GM12878 (cell line): ENCODE data around the gene IL18. TPM values are rescaled to one million over a fixed set of nuclear protein-coding genes. Genes with fewer than 3 reads are reported as not detected.

Experiments
- ATAC-seq: fragments of 200-7000 bp; cut with Tn5 transposase; 3 replicates; pipeline ENCODE4 v1.9.1; 2020; ENCODE audit warnings: mild to moderate bottlenecking, moderate library complexity
- BruUV-seq: library from RNA; stranded (reverse); fragments of 400-500 nt; replicated peaks from 2 replicates; lab custom pipeline; 2021; lab: Mats Ljungman, UMichigan
- CTCF ChIA-PET: fragments of 300-600 bp; sonication (Branson Sonifier 250); formaldehyde crosslinking; extraction: SDS; loops from one replicate; lab custom pipeline; 2021; ENCODE audit warnings: inconsistent platforms; lab: Yijun Ruan, JAX
- POLR2A ChIA-PET: fragments of 350-600 bp; formaldehyde crosslinking; extraction: SDS; loops from one replicate; lab custom pipeline; 2021; ENCODE audit warnings: inconsistent platforms; lab: Charles Lee
- RAD21 ChIA-PET: fragments of 300-600 bp; sonication (Branson Sonifier 250); formaldehyde crosslinking; loops from one replicate; lab custom pipeline; 2023; ENCODE audit warnings: antibody characterized with exemption; ENCODE audit not compliant: unreplicated experiment; lab: Charles Lee
- SMC1A ChIA-PET: fragments of 300-600 bp; sonication (Branson Sonifier 250); formaldehyde crosslinking; loops from one replicate; lab custom pipeline; 2023; ENCODE audit not compliant: unreplicated experiment, uncharacterized antibody; lab: Charles Lee
- DNase-seq: peaks from one replicate; pipeline ENCODE4 v3.0.0-alpha.2; 2011; ENCODE audit warnings: low read depth, low spot score
- FAIRE-seq: peaks from 3 replicates; lab custom pipeline; 2011; peaks lifted over from hg19 to GRCh38; lab: Jason Lieb, UNC
- H2AFZ ChIP-seq: 2 replicates; pipeline ENCODE4 v1.6.0; 2011; ENCODE audit warnings: low read depth, low read length, control low read depth; ENCODE audit not compliant: control insufficient read depth
- H3K27ac ChIP-seq: 2 replicates; pipeline ENCODE4 v1.5.1; 2011; ENCODE audit warnings: control low read depth; ENCODE audit not compliant: control insufficient read depth, insufficient read depth
- H3K27me3 ChIP-seq, 2 experiments: replicated peaks in 1 of 2; 2 replicates each; pipeline versions ENCODE4 v1.6.0 to v1.6.1; 2011; ENCODE audit warnings: low read length in 1 of 2; ENCODE audit not compliant: control insufficient read depth in 2 of 2, insufficient read depth in 2 of 2
- H3K36me3 ChIP-seq, 2 experiments: 2 replicates each; pipeline ENCODE4 v1.5.1; 2011; ENCODE audit warnings: low read length in 1 of 2; ENCODE audit not compliant: control insufficient read depth in 2 of 2, insufficient read depth in 2 of 2
- H3K4me1 ChIP-seq: 2 replicates; pipeline ENCODE4 v1.6.1; 2011; ENCODE audit warnings: mild to moderate bottlenecking, low read length, moderate library complexity, mixed read lengths; ENCODE audit not compliant: control insufficient read depth, insufficient read depth
- H3K4me2 ChIP-seq: 2 replicates; pipeline ENCODE4 v1.6.0; 2011; ENCODE audit warnings: control low read depth; ENCODE audit not compliant: control insufficient read depth, insufficient read depth
- H3K4me3 ChIP-seq: fragments of 200-600 bp; sonication (generic); 2 replicates; pipeline ENCODE4 v1.5.1; 2016
- H3K79me2 ChIP-seq: 2 replicates; pipeline ENCODE4 v1.6.0; 2011; ENCODE audit warnings: low read length; ENCODE audit not compliant: control insufficient read depth, insufficient read depth
- H3K9ac ChIP-seq: 2 replicates; pipeline ENCODE4 v1.8.0; 2011; ENCODE audit warnings: low read length, control low read depth, mixed read lengths; ENCODE audit not compliant: control insufficient read depth, insufficient read depth
- H3K9me3 ChIP-seq: replicated peaks from 3 replicates; pipeline ENCODE4 v1.5.1; 2011; ENCODE audit warnings: mild to moderate bottlenecking, low read length; ENCODE audit not compliant: control insufficient read depth, insufficient read depth
- H4K20me1 ChIP-seq: 2 replicates; pipeline ENCODE4 v1.6.0; 2011; ENCODE audit not compliant: control insufficient read depth, insufficient read depth
- BACH1 ChIP-seq: fragments of 450-650 bp; IDR thresholded peaks from 2 replicates; pipeline ENCODE4 v1.6.1; 2017; ENCODE audit warnings: mild to moderate bottlenecking, borderline replicate concordance
- BMI1 ChIP-seq: fragments of 450-650 bp; IDR thresholded peaks from 2 replicates; pipeline ENCODE4 v1.6.1; 2016; ENCODE audit warnings: mild to moderate bottlenecking, moderate library complexity, borderline replicate concordance
- BRCA1 ChIP-seq: IDR thresholded peaks from 2 replicates; pipeline ENCODE4 v1.6.1; 2011; ENCODE audit warnings: low read depth, low read length, improper control_type of control experiment
- CHD1 ChIP-seq: IDR thresholded peaks from 2 replicates; pipeline ENCODE4 v1.6.1; 2012; ENCODE audit warnings: low read depth, low read length, improper control_type of control experiment
- EP300 ChIP-seq, 2 experiments: fragments of 150-350 bp in 1 of 2; IDR thresholded peaks; 2 replicates each; pipeline ENCODE4 v1.6.1; 2011 to 2012; ENCODE audit warnings: low read depth in 2 of 2, low read length in 2 of 2, borderline replicate concordance in 1 of 2, improper control_type of control experiment in 1 of 2, inconsistent platforms in 1 of 2; ENCODE audit not compliant: control insufficient read depth in 1 of 2
- FOS ChIP-seq: IDR thresholded peaks from 3 replicates; pipeline ENCODE4 v1.6.1; 2011; ENCODE audit warnings: borderline replicate concordance; ENCODE audit not compliant: insufficient read length; ENCODE audit errors: extremely low read depth
- FOXM1 ChIP-seq: IDR thresholded peaks from 2 replicates; pipeline ENCODE4 v1.6.1; 2012; ENCODE audit warnings: low read depth, mild to moderate bottlenecking, inconsistent platforms, low read length, moderate library complexity
- IKZF1 ChIP-seq: fragments of 450-650 bp; conservative IDR thresholded peaks from 2 replicates; pipeline ENCODE4 v1.6.1; 2017; ENCODE audit warnings: antibody characterized with exemption, mild to moderate bottlenecking
- IKZF2 ChIP-seq, 2 experiments: fragments of 450-650 bp; IDR thresholded peaks; 2 replicates each; pipeline ENCODE4 v1.6.1; 2017; ENCODE audit warnings: mild to moderate bottlenecking in 2 of 2, moderate library complexity in 2 of 2
- IRF4 ChIP-seq: IDR thresholded peaks from 2 replicates; pipeline ENCODE4 v1.6.1; 2011; ENCODE audit warnings: low read depth, low read length
- NBN ChIP-seq: fragments of 450-650 bp; IDR thresholded peaks from 2 replicates; pipeline ENCODE4 v1.6.1; 2016
- NFXL1 ChIP-seq: fragments of 450-650 bp; IDR thresholded peaks from 2 replicates; pipeline ENCODE4 v1.6.1; 2017; ENCODE audit warnings: antibody characterized with exemption, mild to moderate bottlenecking, borderline replicate concordance
- POLR2A ChIP-seq: IDR thresholded peaks from 2 replicates; pipeline ENCODE4 v1.6.1; 2011; ENCODE audit warnings: low read depth, mild to moderate bottlenecking, low read length
- RUNX3 ChIP-seq: IDR thresholded peaks from 2 replicates; pipeline ENCODE4 v1.6.1; 2012; ENCODE audit warnings: low read length, inconsistent platforms
- ZBED1 ChIP-seq: IDR thresholded peaks from 2 replicates; pipeline ENCODE4 v1.6.1; 2016; ENCODE audit warnings: borderline replicate concordance
- ZNF274 ChIP-seq: IDR thresholded peaks from one replicate; pipeline ENCODE4 v1.8.0; 2011; ENCODE audit not compliant: insufficient read length, insufficient read depth
- WGBS: methylation state at CpG from one replicate; pipeline ENCODE4 v1.1.6; 2016; ENCODE audit warnings: low lambda C conversion rate; ENCODE audit not compliant: insufficient replicate concordance, insufficient coverage; ENCODE audit errors: missing lambda C conversion rate; 5-methylcytosine and 5-hydroxymethylcytosine counted together
- in situ Hi-C: fragments of 300-500 bp; cut with MboI; formaldehyde crosslinking; loops from 9 replicates; pipeline ENCODE4 v1.14.3; 2018; ENCODE audit warnings: mixed read lengths
- intact Hi-C: fragments of 100-400 bp; cut with micrococcal nuclease; formaldehyde crosslinking; loops from one replicate; pipeline ENCODE4 v1.14.2; 2022; ENCODE audit not compliant: unreplicated experiment
- polyA plus RNA-seq, 11 experiments: library from polyadenylated mRNA; depleted of rRNA in 4 of 11; unstranded in 6 of 11; stranded (reverse) in 5 of 11; fragments of >200 nt; fragmentation: Nextera tagmentation in 4 of 11; fragmentation: Illumina TruSeq in 1 of 11; extraction: Ambion mirVana in 4 of 11; extraction: Trizol in 1 of 11; gene quantifications; 1 replicate in 1 of 11; 2 replicates in 10 of 11; pipeline versions ENCODE4 v1.2.1 to v1.2.3, GENCODE V29; 2011 to 2016; ENCODE audit warnings: inconsistent platforms in 2 of 11, missing spikeins in 2 of 11, low read depth in 1 of 11
- total RNA-seq, 4 experiments: library from RNA; depleted of rRNA in 3 of 4; stranded (reverse); fragments of >200 nt in 3 of 4; fragmentation: Illumina TruSeq in 1 of 4; extraction: Trizol in 1 of 4; gene quantifications; 2 replicates each; pipeline versions ENCODE4 v1.2.1 to v1.2.3, GENCODE V29; 2013 to 2021
- TF ChIP-seq, protein P1 (sequence below): IDR thresholded peaks from 2 replicates; pipeline ENCODE4 v1.6.1; 2011; ENCODE audit warnings: mild to moderate bottlenecking, low read depth, low read length, moderate library complexity; ENCODE audit not compliant: insufficient replicate concordance
- TF ChIP-seq, protein P2 (sequence below): fragments of 450-650 bp; IDR thresholded peaks from 2 replicates; pipeline ENCODE4 v1.6.1; 2017; ENCODE audit warnings: mild to moderate bottlenecking, low read depth, inconsistent platforms; ENCODE audit not compliant: poor library complexity, severe bottlenecking

IL18 gene
- total and polyA plus RNA-seq, 10 of the 15 experiments (the other 5 are each of a cell fraction or from before 2014, with no cell fraction given): 0.12 to 0.42 (median 0.24) TPM

DNA sequence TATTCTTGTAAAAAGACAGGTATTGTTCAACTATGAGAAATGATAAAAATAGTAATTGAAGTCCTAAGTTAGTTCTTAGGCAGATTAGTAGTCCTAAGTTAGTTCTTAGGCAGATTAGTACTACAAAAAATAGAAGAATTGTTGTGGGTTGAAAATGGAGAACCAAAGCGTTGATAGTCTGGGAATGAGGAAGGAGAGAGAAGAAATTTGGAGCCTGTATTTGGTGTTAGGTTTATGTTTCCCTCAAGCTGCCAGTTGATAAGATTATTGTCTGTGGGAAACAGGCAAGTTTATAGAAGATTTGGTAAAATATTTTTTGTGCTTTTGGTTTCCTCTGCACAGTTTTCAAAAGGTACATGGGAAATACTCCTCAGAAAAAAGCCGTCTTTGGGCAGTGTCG, 15.0 kb upstream of the IL18 start:
- ChIA-PET POLR2A (no interaction called here), RAD21 (no interaction called here), CTCF (no interaction called here), SMC1A (interaction anchor here (1.5 kb wide), 1 partner anchor 58 kb away, joined by 3 read pairs; no protein-coding TSS in a partner anchor)
- H3K4me3 ChIP-seq: no peak overlapping the region
- no peaks in the 10 kb centered on the region for H3K9me3 ChIP-seq
- WGBS: 2% methylated on average over 3 of the region's 3 CpGs
- H3K36me3 ChIP-seq: no peaks in the 10 kb centered on the region
- TF ChIP-seq CHD1 (no peak), IRF4 (no peak), BACH1 (no peak), NBN (no peak), FOS (no peak), ZBED1 (no peak), BMI1 (no peak), ZNF274 (no peak), IKZF2 (IDR thresholded peaks at IDR 0.05) (no peak), IKZF1 (no peak), FOXM1 (no peak), EP300 (IDR thresholded peaks at IDR 0.05; ENCODE audit: borderline replicate concordance in 1 of 2, control insufficient read depth in 1 of 2, low read depth in 2 of 2, low read length in 2 of 2) (no peak), POLR2A (no peak), NFXL1 (no peak), RUNX3 (no peak), BRCA1 (no peak)
- TF ChIP-seq, protein P1, sequence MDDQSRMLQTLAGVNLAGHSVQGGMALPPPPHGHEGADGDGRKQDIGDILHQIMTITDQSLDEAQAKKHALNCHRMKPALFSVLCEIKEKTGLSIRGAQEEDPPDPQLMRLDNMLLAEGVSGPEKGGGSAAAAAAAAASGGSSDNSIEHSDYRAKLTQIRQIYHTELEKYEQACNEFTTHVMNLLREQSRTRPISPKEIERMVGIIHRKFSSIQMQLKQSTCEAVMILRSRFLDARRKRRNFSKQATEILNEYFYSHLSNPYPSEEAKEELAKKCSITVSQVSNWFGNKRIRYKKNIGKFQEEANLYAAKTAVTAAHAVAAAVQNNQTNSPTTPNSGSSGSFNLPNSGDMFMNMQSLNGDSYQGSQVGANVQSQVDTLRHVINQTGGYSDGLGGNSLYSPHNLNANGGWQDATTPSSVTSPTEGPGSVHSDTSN: no peak
- TF ChIP-seq, protein P2, sequence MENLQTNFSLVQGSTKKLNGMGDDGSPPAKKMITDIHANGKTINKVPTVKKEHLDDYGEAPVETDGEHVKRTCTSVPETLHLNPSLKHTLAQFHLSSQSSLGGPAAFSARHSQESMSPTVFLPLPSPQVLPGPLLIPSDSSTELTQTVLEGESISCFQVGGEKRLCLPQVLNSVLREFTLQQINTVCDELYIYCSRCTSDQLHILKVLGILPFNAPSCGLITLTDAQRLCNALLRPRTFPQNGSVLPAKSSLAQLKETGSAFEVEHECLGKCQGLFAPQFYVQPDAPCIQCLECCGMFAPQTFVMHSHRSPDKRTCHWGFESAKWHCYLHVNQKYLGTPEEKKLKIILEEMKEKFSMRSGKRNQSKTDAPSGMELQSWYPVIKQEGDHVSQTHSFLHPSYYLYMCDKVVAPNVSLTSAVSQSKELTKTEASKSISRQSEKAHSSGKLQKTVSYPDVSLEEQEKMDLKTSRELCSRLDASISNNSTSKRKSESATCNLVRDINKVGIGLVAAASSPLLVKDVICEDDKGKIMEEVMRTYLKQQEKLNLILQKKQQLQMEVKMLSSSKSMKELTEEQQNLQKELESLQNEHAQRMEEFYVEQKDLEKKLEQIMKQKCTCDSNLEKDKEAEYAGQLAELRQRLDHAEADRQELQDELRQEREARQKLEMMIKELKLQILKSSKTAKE: no peak
- no TSS peak for BruUV-seq
- DNase-seq (no peak), FAIRE-seq (no peak), ATAC-seq (no peak)
- H2AFZ ChIP-seq: no peak overlapping the region
- intact Hi-C loops (loop anchor here (5.0 to 10.0 kb wide), 3 partner anchors 67 to 244 kb away; partner anchors contain the start of gene DIXDC1), in situ Hi-C loops (no loop called here)
- no peaks in the 10 kb centered on the region for H3K79me2 ChIP-seq
- no peak overlapping the region for H3K9ac ChIP-seq
- peaks cover 8% of the 10 kb centered on the region for H3K4me1 ChIP-seq
- H4K20me1 ChIP-seq: no peaks in the 10 kb centered on the region
- H3K27ac ChIP-seq: no peak overlapping the region
- no peak overlapping the region for H3K4me2 ChIP-seq
- no peaks in the 10 kb centered on the region for H3K27me3 ChIP-seq
